NCI-H345 (cell line): ENCODE measurements around the gene DLG5.
"Not testable (repeated sequence)": the region's sequence is repeated elsewhere in the genome, so short reads cannot be mapped to it uniquely, and the experiment has no call there.

ENCODE experiments used
- DNase-seq: peaks from one replicate; lab custom pipeline; 2025; lab: John Stamatoyannopoulos, UW

DLG5 gene

GRCh38 chr10:77794256-77795142, 132.1 kb downstream of the DLG5 start:
- DNase-seq = no peak

GRCh38 chr10:77793831-77794230, 132.7 kb downstream of the DLG5 start:
- DNase-seq = no peak

- no peak for DNase-seq
These were observed 134.4 kb downstream of the DLG5 start for GRCh38 chr10:77792155-77792554.

GRCh38 chr10:77791506-77791905, 135.0 kb downstream of the DLG5 start:
- DNase-seq = no peak

GRCh38 chr10:77789861-77790260, 136.7 kb downstream of the DLG5 start:
- no peak for DNase-seq

GRCh38 chr10:77789016-77789415, 137.5 kb downstream of the DLG5 start:
- DNase-seq = no peak

- no peak for DNase-seq
These were observed 138.0 kb downstream of the DLG5 start for GRCh38 chr10:77788496-77789010.

- no peak for DNase-seq
These were observed 139.1 kb downstream of the DLG5 start for GRCh38 chr10:77787440-77787839.

GRCh38 chr10:77784856-77785255, 141.7 kb downstream of the DLG5 start:
- DNase-seq = no peak

GRCh38 chr10:77782328-77783061, 144.1 kb downstream of the DLG5 start:
- no peak for DNase-seq

GRCh38 chr10:77781451-77782327, 144.9 kb downstream of the DLG5 start:
- no peak for DNase-seq

GRCh38 chr10:77780180-77780579, 146.4 kb downstream of the DLG5 start:
- DNase-seq = no peak

GRCh38 chr10:77776487-77776886, 150.1 kb downstream of the DLG5 start:
- DNase-seq = no peak

- no peak for DNase-seq
These were observed 151.6 kb downstream of the DLG5 start for GRCh38 chr10:77774940-77775391.

- DNase-seq = no peak
These were observed 152.7 kb downstream of the DLG5 start for GRCh38 chr10:77773631-77774426.

GRCh38 chr10:77772852-77773600, 153.5 kb downstream of the DLG5 start:
- DNase-seq = not testable (repeated sequence)

GRCh38 chr10:77771851-77772250, 154.7 kb downstream of the DLG5 start:
- DNase-seq = no peak

GRCh38 chr10:77771450-77771849, 155.1 kb downstream of the DLG5 start:
- DNase-seq = no peak

- no peak for DNase-seq
These were observed 155.7 kb downstream of the DLG5 start for GRCh38 chr10:77770868-77771175.

- DNase-seq = no peak
These were observed 156.3 kb downstream of the DLG5 start for GRCh38 chr10:77770081-77770867.
